Measurements from ENCODE around the gene RDX.

The RDX gene

GRCh38 chr11:110305169-110306018, 9.0 kb upstream of the RDX start:
- no peak overlapping the region for H3K4me2 ChIP-seq (ENCODE audit: low read length, poor library complexity, severe bottlenecking)
- no peak overlapping the region for H2AK5ac ChIP-seq (ENCODE audit: low read length, severe bottlenecking)
- no peak overlapping the region for H2BK5ac ChIP-seq (ENCODE audit: low read depth, low read length, poor library complexity, severe bottlenecking)
- H3K4ac ChIP-seq (ENCODE audit: low read depth in 1 of 2, low read length in 2 of 2) = no peak overlapping the region
- H3K14ac ChIP-seq (ENCODE audit: low read length in 2 of 2) = no peak overlapping the region
- H2BK120ac ChIP-seq (ENCODE audit: low read depth, low read length) = no peak overlapping the region
- no peak overlapping the region for H3K23ac ChIP-seq (ENCODE audit: low read length in 2 of 2)
- no peaks in the 10 kb centered on the region for H3K9me3 ChIP-seq (ENCODE audit: control insufficient read depth, low read length)
- no peak overlapping the region for H4K91ac ChIP-seq (ENCODE audit: low read length)
- H2BK15ac ChIP-seq (ENCODE audit: low read depth, poor library complexity, severe bottlenecking) = no peak overlapping the region
- no peaks in the 10 kb centered on the region for H3K27me3 ChIP-seq (ENCODE audit: control insufficient read depth in 1 of 2, insufficient read depth in 1 of 2, low read length in 2 of 2)
- no peak overlapping the region for H2BK12ac ChIP-seq (ENCODE audit: low read length in 2 of 2)
- H4K8ac ChIP-seq (ENCODE audit: low read length) = no peak overlapping the region
- H3K9ac ChIP-seq (ENCODE audit: low read length) = no peak overlapping the region
- no peak overlapping the region for H3K18ac ChIP-seq (ENCODE audit: low read depth in 1 of 2, low read length in 2 of 2)
- no peak overlapping the region for H3K27ac ChIP-seq (ENCODE audit: low read length, poor library complexity, severe bottlenecking)
- H2AFZ ChIP-seq (ENCODE audit: low read depth, low read length) = no peak overlapping the region
- H3K4me3 ChIP-seq (ENCODE audit: insufficient read depth in 1 of 2, low read depth in 1 of 2, low read length in 2 of 2) = no peak overlapping the region
- H3K36me3 ChIP-seq (ENCODE audit: control insufficient read depth in 1 of 2, insufficient read depth in 2 of 2, low read depth in 1 of 2, low read length in 2 of 2) = no peaks in the 10 kb centered on the region
- H3K4me1 ChIP-seq (ENCODE audit: control insufficient read depth, insufficient read depth, low read depth, low read length) = no peaks in the 10 kb centered on the region
- H3K79me1 ChIP-seq (replicated peaks; ENCODE audit: low read length, poor library complexity, severe bottlenecking) = no peaks in the 10 kb centered on the region
- DNase-seq = no peak

DNA sequence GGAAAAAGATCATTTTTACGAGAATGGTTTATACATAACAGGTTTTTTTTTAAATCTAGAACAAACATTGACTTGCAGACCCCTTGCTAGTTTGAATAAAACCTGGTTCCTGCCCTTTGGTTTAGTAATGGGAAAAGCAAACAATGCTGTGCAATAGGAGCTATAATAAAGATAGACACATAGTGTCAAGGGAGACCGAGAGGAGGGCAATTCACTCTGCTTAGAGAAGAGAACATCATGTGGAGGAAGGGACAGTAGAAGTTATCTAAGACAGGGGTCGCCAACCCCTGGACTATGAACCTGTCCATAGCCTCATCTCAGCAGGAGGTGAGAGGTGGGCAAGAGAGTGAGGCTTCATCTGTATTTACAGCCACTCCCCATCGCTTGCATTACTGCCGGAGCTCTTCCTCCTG, 7.0 kb upstream of the RDX start:
- Histone ChIP-seq H2AFZ (ENCODE audit: low read depth, low read length) (no peak overlapping the region), H3K14ac (ENCODE audit: low read length in 2 of 2) (peak overlapping the region in 1 of 2 experiments; percentile 65), H3K4me2 (ENCODE audit: low read length, poor library complexity, severe bottlenecking) (no peak overlapping the region), H3K27me3 (ENCODE audit: control insufficient read depth in 1 of 2, insufficient read depth in 1 of 2, low read length in 2 of 2) (no peaks in the 10 kb centered on the region), H3K9me3 (ENCODE audit: control insufficient read depth, low read length) (no peaks in the 10 kb centered on the region), H3K27ac (ENCODE audit: low read length, poor library complexity, severe bottlenecking) (no peak overlapping the region), H3K4me3 (ENCODE audit: insufficient read depth in 1 of 2, low read depth in 1 of 2, low read length in 2 of 2) (no peak overlapping the region), H2BK120ac (ENCODE audit: low read depth, low read length) (no peak overlapping the region), H3K36me3 (ENCODE audit: control insufficient read depth in 1 of 2, insufficient read depth in 2 of 2, low read depth in 1 of 2, low read length in 2 of 2) (no peaks in the 10 kb centered on the region), H4K8ac (ENCODE audit: low read length) (no peak overlapping the region), H3K4ac (ENCODE audit: low read depth in 1 of 2, low read length in 2 of 2) (no peak overlapping the region), H2BK5ac (ENCODE audit: low read depth, low read length, poor library complexity, severe bottlenecking) (no peak overlapping the region), H3K18ac (ENCODE audit: low read depth in 1 of 2, low read length in 2 of 2) (no peak overlapping the region), H3K23ac (ENCODE audit: low read length in 2 of 2) (no peak overlapping the region), H2BK15ac (ENCODE audit: low read depth, poor library complexity, severe bottlenecking) (no peak overlapping the region), H2AK5ac (ENCODE audit: low read length, severe bottlenecking) (no peak overlapping the region), H2BK12ac (ENCODE audit: low read length in 2 of 2) (peak overlapping the region in 1 of 2 experiments; percentile 66), H3K79me1 (replicated peaks; ENCODE audit: low read length, poor library complexity, severe bottlenecking) (no peaks in the 10 kb centered on the region), H3K9ac (ENCODE audit: low read length) (no peak overlapping the region), H3K4me1 (ENCODE audit: control insufficient read depth, insufficient read depth, low read depth, low read length) (peaks cover 1% of the 10 kb centered on the region), H4K91ac (ENCODE audit: low read length) (no peak overlapping the region)
- DNase-seq = no peak
- 95% methylated on average over 4 of the region's 5 CpGs for WGBS

GRCh38 chr11:110301577-110301976, 5.2 kb upstream of the RDX start:
- Histone ChIP-seq H2BK15ac (ENCODE audit: low read depth, poor library complexity, severe bottlenecking) (no peak overlapping the region), H3K27me3 (ENCODE audit: control insufficient read depth in 1 of 2, insufficient read depth in 1 of 2, low read length in 2 of 2) (no peaks in the 10 kb centered on the region), H3K14ac (ENCODE audit: low read length in 2 of 2) (no peak overlapping the region), H3K4me1 (ENCODE audit: control insufficient read depth, insufficient read depth, low read depth, low read length) (peaks cover 1% of the 10 kb centered on the region), H2AFZ (ENCODE audit: low read depth, low read length) (no peak overlapping the region), H3K23ac (ENCODE audit: low read length in 2 of 2) (no peak overlapping the region), H2BK120ac (ENCODE audit: low read depth, low read length) (no peak overlapping the region), H2BK5ac (ENCODE audit: low read depth, low read length, poor library complexity, severe bottlenecking) (no peak overlapping the region), H2AK5ac (ENCODE audit: low read length, severe bottlenecking) (no peak overlapping the region), H4K91ac (ENCODE audit: low read length) (no peak overlapping the region), H2BK12ac (ENCODE audit: low read length in 2 of 2) (no peak overlapping the region), H3K4ac (ENCODE audit: low read depth in 1 of 2, low read length in 2 of 2) (no peak overlapping the region), H3K4me3 (ENCODE audit: insufficient read depth in 1 of 2, low read depth in 1 of 2, low read length in 2 of 2) (no peak overlapping the region), H3K9ac (ENCODE audit: low read length) (no peak overlapping the region), H3K27ac (ENCODE audit: low read length, poor library complexity, severe bottlenecking) (no peak overlapping the region), H4K8ac (ENCODE audit: low read length) (no peak overlapping the region), H3K18ac (ENCODE audit: low read depth in 1 of 2, low read length in 2 of 2) (no peak overlapping the region), H3K4me2 (ENCODE audit: low read length, poor library complexity, severe bottlenecking) (no peak overlapping the region), H3K79me1 (replicated peaks; ENCODE audit: low read length, poor library complexity, severe bottlenecking) (no peaks in the 10 kb centered on the region), H3K36me3 (ENCODE audit: control insufficient read depth in 1 of 2, insufficient read depth in 2 of 2, low read depth in 1 of 2, low read length in 2 of 2) (no peaks in the 10 kb centered on the region), H3K9me3 (ENCODE audit: control insufficient read depth, low read length) (no peaks in the 10 kb centered on the region)
- no peak for DNase-seq
- WGBS = over 99% methylated on average over 4 of the region's 4 CpGs

GRCh38 chr11:110301032-110301431, 4.6 kb upstream of the RDX start:
- Histone ChIP-seq H3K27me3 (ENCODE audit: control insufficient read depth in 1 of 2, insufficient read depth in 1 of 2, low read length in 2 of 2) (no peaks in the 10 kb centered on the region), H4K8ac (ENCODE audit: low read length) (no peak overlapping the region), H2BK5ac (ENCODE audit: low read depth, low read length, poor library complexity, severe bottlenecking) (no peak overlapping the region), H2AFZ (ENCODE audit: low read depth, low read length) (no peak overlapping the region), H2BK12ac (ENCODE audit: low read length in 2 of 2) (no peak overlapping the region), H2BK120ac (ENCODE audit: low read depth, low read length) (no peak overlapping the region), H2AK5ac (ENCODE audit: low read length, severe bottlenecking) (no peak overlapping the region), H3K18ac (ENCODE audit: low read depth in 1 of 2, low read length in 2 of 2) (no peak overlapping the region), H3K4me2 (ENCODE audit: low read length, poor library complexity, severe bottlenecking) (no peak overlapping the region), H3K9ac (ENCODE audit: low read length) (no peak overlapping the region), H3K4me3 (ENCODE audit: insufficient read depth in 1 of 2, low read depth in 1 of 2, low read length in 2 of 2) (no peak overlapping the region), H3K36me3 (ENCODE audit: control insufficient read depth in 1 of 2, insufficient read depth in 2 of 2, low read depth in 1 of 2, low read length in 2 of 2) (no peaks in the 10 kb centered on the region), H4K91ac (ENCODE audit: low read length) (no peak overlapping the region), H2BK15ac (ENCODE audit: low read depth, poor library complexity, severe bottlenecking) (no peak overlapping the region), H3K4me1 (ENCODE audit: control insufficient read depth, insufficient read depth, low read depth, low read length) (peaks cover 1% of the 10 kb centered on the region), H3K23ac (ENCODE audit: low read length in 2 of 2) (no peak overlapping the region), H3K79me1 (replicated peaks; ENCODE audit: low read length, poor library complexity, severe bottlenecking) (no peaks in the 10 kb centered on the region), H3K4ac (ENCODE audit: low read depth in 1 of 2, low read length in 2 of 2) (no peak overlapping the region), H3K9me3 (ENCODE audit: control insufficient read depth, low read length) (no peaks in the 10 kb centered on the region), H3K14ac (ENCODE audit: low read length in 2 of 2) (no peak overlapping the region), H3K27ac (ENCODE audit: low read length, poor library complexity, severe bottlenecking) (no peak overlapping the region)
- no peak for DNase-seq
- 98% methylated on average over 27 of the region's 27 CpGs for WGBS
